ENCODE results near the gene GSN. TPM values are rescaled to one million over a fixed set of nuclear protein-coding genes. Genes with fewer than 3 reads are reported as not detected.
A peak's percentile ranks its signal among the peaks of the same experiment; 100 is the strongest.

Gene GSN
- total RNA-seq, 2 donors from 2014 or later: 328 to 753 TPM

GRCh38 chr9:121344184-121344583 lies 76.2 kb downstream of the GSN start:
- intact Hi-C loops (cut with DNase I): no loop called here
- H3K36me3 ChIP-seq (replicated peaks in 1 of 2; ENCODE audit: insufficient read depth in 1 of 2, low read depth in 2 of 2): no peaks in the 10 kb centered on the region
- H3K9me3 ChIP-seq: no peaks in the 10 kb centered on the region
- no peak overlapping the region for H3K27ac ChIP-seq
- DNase-seq (no peak), ATAC-seq (no peak)
- no peak overlapping the region for H3K4me3 ChIP-seq
- no peaks in the 10 kb centered on the region for H3K27me3 ChIP-seq
- WGBS, 2 donors: 3 to 13% methylated on average over 4 of the region's 4 CpGs
- peaks cover 14% of the 10 kb centered on the region for H3K4me1 ChIP-seq
- TF ChIP-seq POLR2A (IDR thresholded peaks at IDR 0.05) (no peak), CTCF (IDR thresholded peaks at IDR 0.05) (no peak)

- Histone ChIP-seq H3K4me3 (no peak overlapping the region), H3K27me3 (no peaks in the 10 kb centered on the region), H3K4me1 (peaks cover 14% of the 10 kb centered on the region), H3K9me3 (no peaks in the 10 kb centered on the region), H3K36me3 (replicated peaks in 1 of 2; ENCODE audit: insufficient read depth in 1 of 2, low read depth in 2 of 2) (no peaks in the 10 kb centered on the region), H3K27ac (no peak overlapping the region)
- WGBS, 2 donors: 93 to 94% methylated on average over 3 of the region's 3 CpGs
- ATAC-seq (no peak), DNase-seq (no peak)
- TF ChIP-seq POLR2A (IDR thresholded peaks at IDR 0.05) (no peak), CTCF (IDR thresholded peaks at IDR 0.05) (no peak)
- intact Hi-C loops (cut with DNase I): no loop called here
These were observed 77.1 kb downstream of the GSN start for GRCh38 chr9:121345070-121345469.

- Histone ChIP-seq H3K27me3 (no peaks in the 10 kb centered on the region), H3K4me3 (no peak overlapping the region), H3K9me3 (no peaks in the 10 kb centered on the region), H3K36me3 (replicated peaks in 1 of 2; ENCODE audit: insufficient read depth in 1 of 2, low read depth in 2 of 2) (no peaks in the 10 kb centered on the region), H3K4me1 (peaks cover 36% of the 10 kb centered on the region), H3K27ac (no peak overlapping the region)
- no peak for DNase-seq
- WGBS, 2 donors: 70 to 75% methylated on average over 3 of the region's 3 CpGs
- intact Hi-C loops (cut with DNase I): no loop called here
- no peak for ATAC-seq
- no peak for TF ChIP-seq CTCF (IDR thresholded peaks at IDR 0.05)
- no peak for TF ChIP-seq POLR2A (IDR thresholded peaks at IDR 0.05)
These were observed 80.3 kb downstream of the GSN start for GRCh38 chr9:121348221-121348620.

GRCh38 chr9:121349009-121349408 lies 81.0 kb downstream of the GSN start:
- 64 to 67% methylated on average over 8 of the region's 8 CpGs for WGBS, 2 donors
- no peaks in the 10 kb centered on the region for H3K36me3 ChIP-seq (replicated peaks in 1 of 2; ENCODE audit: insufficient read depth in 1 of 2, low read depth in 2 of 2)
- H3K4me1 ChIP-seq: peaks cover 29% of the 10 kb centered on the region
- no peak overlapping the region for H3K4me3 ChIP-seq
- no peak for ATAC-seq
- H3K27ac ChIP-seq: no peak overlapping the region
- TF ChIP-seq POLR2A (IDR thresholded peaks at IDR 0.05): no peak
- TF ChIP-seq CTCF (IDR thresholded peaks at IDR 0.05): no peak
- intact Hi-C loops (cut with DNase I): no loop called here
- no peak for DNase-seq
- H3K27me3 ChIP-seq: no peaks in the 10 kb centered on the region
- no peaks in the 10 kb centered on the region for H3K9me3 ChIP-seq

GRCh38 chr9:121350036-121350435 lies 82.1 kb downstream of the GSN start:
- H3K27ac ChIP-seq: peak overlapping the region in 2 of 4 donors; percentile 61 to 73
- H3K9me3 ChIP-seq: no peaks in the 10 kb centered on the region
- ATAC-seq (no peak), DNase-seq (no peak)
- H3K36me3 ChIP-seq (replicated peaks in 1 of 2; ENCODE audit: insufficient read depth in 1 of 2, low read depth in 2 of 2): no peaks in the 10 kb centered on the region
- TF ChIP-seq POLR2A (IDR thresholded peaks at IDR 0.05) (no peak), CTCF (IDR thresholded peaks at IDR 0.05) (no peak)
- no peak overlapping the region for H3K4me3 ChIP-seq
- WGBS, 2 donors: 59 to 67% methylated on average over 1 of the region's 1 CpG
- no peaks in the 10 kb centered on the region for H3K27me3 ChIP-seq
- intact Hi-C loops (cut with DNase I): no loop called here
- peaks cover 22% of the 10 kb centered on the region for H3K4me1 ChIP-seq
